ENCODE results near the gene CRYBA1. TPM values are rescaled to one million over a fixed set of nuclear protein-coding genes. Genes with fewer than 3 reads are reported as not detected.

Gene CRYBA1
- total and polyA plus RNA-seq, 2 donors (not counting 3 experiments of a cell fraction or from before 2014, with no cell fraction given): not detected

DNA sequence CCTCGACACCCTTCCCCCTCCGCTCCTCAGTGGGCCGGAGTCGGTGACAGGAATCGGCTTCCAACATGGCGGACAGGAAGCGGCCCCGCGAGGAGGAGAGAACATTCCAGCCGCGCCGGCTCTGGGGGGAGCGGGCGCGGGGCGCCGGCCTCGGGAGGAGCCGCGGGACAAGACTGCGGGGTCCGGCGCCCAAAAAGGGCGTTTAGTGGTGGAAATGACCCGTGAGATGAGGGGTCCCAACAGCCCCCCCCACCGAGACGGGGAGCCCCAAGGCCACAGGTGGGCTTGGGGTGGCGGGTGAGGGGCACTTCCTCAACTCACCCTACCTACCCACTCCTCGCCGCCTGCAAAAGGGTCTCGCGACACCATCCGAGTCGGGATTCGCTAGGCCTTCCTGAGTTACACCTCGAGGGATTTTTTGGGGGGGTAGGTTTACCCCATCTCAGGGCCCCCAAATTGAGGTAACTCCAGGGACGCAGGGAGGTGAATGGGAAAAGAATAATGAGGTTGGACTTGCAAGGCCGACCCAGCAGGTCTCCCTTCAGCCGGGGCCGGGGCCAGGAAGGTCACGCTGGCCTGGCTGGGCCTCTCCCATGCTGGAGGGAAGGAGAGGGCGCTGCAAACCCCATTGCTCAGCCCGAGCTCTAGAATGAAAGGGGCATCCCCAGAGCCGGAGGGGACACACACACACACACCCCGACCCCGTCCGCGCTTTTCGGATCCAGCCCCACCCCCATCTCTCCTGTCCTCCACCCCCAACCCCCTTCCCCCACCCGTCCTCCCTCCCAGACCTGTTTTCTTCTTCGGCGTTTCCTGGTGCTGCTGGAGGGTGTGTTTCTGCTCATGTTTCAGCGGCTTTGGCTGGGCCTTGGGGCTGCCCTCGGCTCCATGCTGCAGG is 46.6 kb downstream of the CRYBA1 start:
- peaks cover 30% of the 10 kb centered on the region for H3K4me1 ChIP-seq (ENCODE audit: control insufficient read depth, extremely low read depth, insufficient read depth, low read length)
- ChIA-PET POLR2A (interaction anchor here (0.6 to 1.8 kb wide), 12 partner anchors 10 to 564 kb away, joined by 3 to 12 read pairs (median 5); partner anchors contain the start of genes MYO18A and TAOK1), CTCF (interaction anchor here (1.0 to 5.4 kb wide), 8 partner anchors 74 to 298 kb away, joined by 4 to 145 read pairs (median 6); no protein-coding TSS in a partner anchor)
- DNase-seq (ENCODE audit: low read depth, low spot score): peak; percentile 38
- H3K9me1 ChIP-seq (replicated peaks; ENCODE audit: control insufficient read depth, extremely low read depth, insufficient read depth, low read length): no peaks in the 10 kb centered on the region
- H3K27me3 ChIP-seq (ENCODE audit: control insufficient read depth in 2 of 2, insufficient read depth in 2 of 2, low read length in 2 of 2): no peaks in the 10 kb centered on the region
- peak overlapping the region; percentile 88 for H3K9ac ChIP-seq (replicated peaks; ENCODE audit: extremely low read depth, insufficient read depth, low read length)
- dilution Hi-C loops (cut with MboI; ENCODE audit: extremely low pct_ligation_motif_present, low sequenced_read_pairs): no loop called here
- H3K4me3 ChIP-seq (replicated peaks in 1 of 3; ENCODE audit: insufficient read depth in 1 of 3, low read depth in 1 of 3, low read length in 3 of 3): peak overlapping the region; percentile 70 to 95 (median 78)
- H3K27ac ChIP-seq (ENCODE audit: insufficient read depth, low read depth, low read length): peak overlapping the region; percentile 82
- TF ChIP-seq POLR2AphosphoS5 (IDR thresholded peaks at IDR 0.05; ENCODE audit: insufficient read depth, low read depth, low read length): peak; percentile 23
- TF ChIP-seq MYC (IDR thresholded peaks at IDR 0.05; ENCODE audit: low read depth, low read length): no peak
- intact Hi-C loops (cut with micrococcal nuclease): loop anchor here (5.0 kb wide), 3 partner anchors 36 to 299 kb away; partner anchors contain the start of genes ABHD15, ANKRD13B and TP53I13
- peaks cover 0 to under 1% of the 10 kb centered on the region in 2 experiments for H3K36me3 ChIP-seq (ENCODE audit: control insufficient read depth in 2 of 2, extremely low read depth in 1 of 2, insufficient read depth in 2 of 2, low read length in 2 of 2)
- H3K79me2 ChIP-seq (ENCODE audit: control insufficient read depth, insufficient read depth, low read length): peaks cover 54% of the 10 kb centered on the region
- H2AFZ ChIP-seq (ENCODE audit: low read depth, low read length): peak overlapping the region; percentile 37
- H4K20me1 ChIP-seq (replicated peaks; ENCODE audit: control insufficient read depth, extremely low read depth, insufficient read depth, low read length): peaks cover 15% of the 10 kb centered on the region
- no peaks in the 10 kb centered on the region for H3K9me3 ChIP-seq (replicated peaks; ENCODE audit: control insufficient read depth, insufficient read depth, low read length)
- H3K4me2 ChIP-seq (ENCODE audit: insufficient read depth, low read length): peak overlapping the region; percentile 45
- no peak for FAIRE-seq
- no TSS peak for BruUV-seq (replicated peaks)

DNA sequence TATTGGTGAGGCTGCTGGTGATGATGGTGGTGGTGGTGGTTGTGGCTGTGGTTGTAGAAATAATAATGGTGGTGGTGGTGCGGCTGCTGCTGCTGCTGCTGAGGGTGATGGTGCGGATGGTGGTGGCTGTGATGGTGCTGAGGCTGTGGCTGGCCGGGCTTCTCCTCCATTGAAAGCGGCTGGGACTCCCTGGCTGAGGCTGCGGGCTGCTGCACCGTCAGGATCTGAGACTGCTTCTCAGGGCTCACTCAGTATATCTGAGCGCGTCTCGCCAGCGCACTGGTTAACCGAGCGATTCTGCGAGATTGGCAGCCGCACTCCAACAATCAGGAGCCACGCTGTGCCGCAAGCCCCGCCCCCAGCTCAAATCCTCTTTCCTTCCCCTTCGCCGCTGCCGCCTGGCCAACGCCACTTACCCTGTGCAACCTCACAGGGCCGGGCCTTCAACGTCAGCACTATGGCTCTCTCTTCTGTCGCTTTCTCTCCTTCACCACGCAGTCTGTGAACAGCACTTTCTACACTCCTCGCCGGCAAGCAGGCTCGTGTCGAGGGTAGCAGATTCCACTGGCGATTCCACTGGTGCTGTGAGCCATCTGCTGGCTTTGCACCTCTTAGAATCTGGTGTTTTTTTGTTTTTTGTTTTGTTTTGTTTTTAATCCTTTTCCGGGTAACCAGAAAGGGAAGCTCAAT is 47.4 kb downstream of the CRYBA1 start, which contains the start of gene NUFIP2:
TSS of gene NUFIP2 (minus strand) at position 259 of the 690 bp plus-strand sequence. CDS start at position 170, 89 bp downstream.
- POLR2A ChIA-PET: interaction anchor here (0.6 to 1.8 kb wide), 18 partner anchors 9 to 564 kb away, joined by 3 to 12 read pairs (median 4); partner anchors contain the start of genes MYO18A and TAOK1
- Histone ChIP-seq H3K36me3 (ENCODE audit: control insufficient read depth in 2 of 2, extremely low read depth in 1 of 2, insufficient read depth in 2 of 2, low read length in 2 of 2) (no peaks in the 10 kb centered on the region), H3K4me1 (ENCODE audit: control insufficient read depth, extremely low read depth, insufficient read depth, low read length) (peaks cover 30% of the 10 kb centered on the region), H3K4me2 (ENCODE audit: insufficient read depth, low read length) (peak within 1 kb of the TSS; percentile 84), H2AFZ (ENCODE audit: low read depth, low read length) (peak within 1 kb of the TSS; percentile 84), H4K20me1 (replicated peaks; ENCODE audit: control insufficient read depth, extremely low read depth, insufficient read depth, low read length) (peaks cover 10% of the 10 kb centered on the region), H3K9me3 (replicated peaks; ENCODE audit: control insufficient read depth, insufficient read depth, low read length) (no peaks in the 10 kb centered on the region), H3K9me1 (replicated peaks; ENCODE audit: control insufficient read depth, extremely low read depth, insufficient read depth, low read length) (no peaks in the 10 kb centered on the region), H3K9ac (replicated peaks; ENCODE audit: extremely low read depth, insufficient read depth, low read length) (peak within 1 kb of the TSS; percentile 88), H3K4me3 (replicated peaks in 1 of 3; ENCODE audit: insufficient read depth in 1 of 3, low read depth in 1 of 3, low read length in 3 of 3) (peak within 1 kb of the TSS; percentile 70 to 95 (median 78)), H3K79me2 (ENCODE audit: control insufficient read depth, insufficient read depth, low read length) (peaks cover 47% of the 10 kb centered on the region), H3K27me3 (ENCODE audit: control insufficient read depth in 2 of 2, insufficient read depth in 2 of 2, low read length in 2 of 2) (no peaks in the 10 kb centered on the region), H3K27ac (ENCODE audit: insufficient read depth, low read depth, low read length) (peak within 1 kb of the TSS; percentile 82)
- TSS peak; percentile 99 for BruUV-seq (replicated peaks)
- CTCF ChIA-PET: interaction anchor here (0.6 to 1.6 kb wide), 7 partner anchors 37 to 319 kb away, joined by 3 to 7 read pairs (median 4); no protein-coding TSS in a partner anchor
- peak; percentile 99 for DNase-seq (ENCODE audit: low read depth, low spot score)
- TF ChIP-seq, protein P1, sequence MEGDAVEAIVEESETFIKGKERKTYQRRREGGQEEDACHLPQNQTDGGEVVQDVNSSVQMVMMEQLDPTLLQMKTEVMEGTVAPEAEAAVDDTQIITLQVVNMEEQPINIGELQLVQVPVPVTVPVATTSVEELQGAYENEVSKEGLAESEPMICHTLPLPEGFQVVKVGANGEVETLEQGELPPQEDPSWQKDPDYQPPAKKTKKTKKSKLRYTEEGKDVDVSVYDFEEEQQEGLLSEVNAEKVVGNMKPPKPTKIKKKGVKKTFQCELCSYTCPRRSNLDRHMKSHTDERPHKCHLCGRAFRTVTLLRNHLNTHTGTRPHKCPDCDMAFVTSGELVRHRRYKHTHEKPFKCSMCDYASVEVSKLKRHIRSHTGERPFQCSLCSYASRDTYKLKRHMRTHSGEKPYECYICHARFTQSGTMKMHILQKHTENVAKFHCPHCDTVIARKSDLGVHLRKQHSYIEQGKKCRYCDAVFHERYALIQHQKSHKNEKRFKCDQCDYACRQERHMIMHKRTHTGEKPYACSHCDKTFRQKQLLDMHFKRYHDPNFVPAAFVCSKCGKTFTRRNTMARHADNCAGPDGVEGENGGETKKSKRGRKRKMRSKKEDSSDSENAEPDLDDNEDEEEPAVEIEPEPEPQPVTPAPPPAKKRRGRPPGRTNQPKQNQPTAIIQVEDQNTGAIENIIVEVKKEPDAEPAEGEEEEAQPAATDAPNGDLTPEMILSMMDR (IDR thresholded peaks at IDR 0.05; ENCODE audit: extremely low read depth in 1 of 2, insufficient read depth in 1 of 2, low read depth in 1 of 2, low read length in 2 of 2): no peak
- peak; percentile 100 for TF ChIP-seq POLR2AphosphoS5 (IDR thresholded peaks at IDR 0.05; ENCODE audit: insufficient read depth, low read depth, low read length)
- TF ChIP-seq POLR2A (IDR thresholded peaks at IDR 0.05; ENCODE audit: low read depth, low read length): peak; percentile 100
- TF ChIP-seq FOS (IDR thresholded peaks at IDR 0.05; ENCODE audit: borderline replicate concordance, insufficient read depth, low read length): no peak
- FAIRE-seq: peak; percentile 91
- intact Hi-C loops (cut with micrococcal nuclease) (loop anchor here (5.0 kb wide), 3 partner anchors 37 to 298 kb away; partner anchors contain the start of genes ABHD15, ANKRD13B and TP53I13), dilution Hi-C loops (cut with MboI; ENCODE audit: extremely low pct_ligation_motif_present, low sequenced_read_pairs) (no loop called here)
